C4-2B (cell line): ENCODE results near the gene COL4A5.

ENCODE experiments used
- ZFX ChIP-seq: fragments of 450-650 bp; IDR thresholded peaks from 2 replicates; pipeline ENCODE4 v1.6.1; 2017
- TF ChIP-seq, protein P1 (sequence below): fragments of 450-650 bp; conservative IDR thresholded peaks from 2 replicates; pipeline ENCODE4 v1.5.1; 2017; ENCODE audit warnings: mild to moderate bottlenecking

- TF ChIP-seq, protein P1, sequence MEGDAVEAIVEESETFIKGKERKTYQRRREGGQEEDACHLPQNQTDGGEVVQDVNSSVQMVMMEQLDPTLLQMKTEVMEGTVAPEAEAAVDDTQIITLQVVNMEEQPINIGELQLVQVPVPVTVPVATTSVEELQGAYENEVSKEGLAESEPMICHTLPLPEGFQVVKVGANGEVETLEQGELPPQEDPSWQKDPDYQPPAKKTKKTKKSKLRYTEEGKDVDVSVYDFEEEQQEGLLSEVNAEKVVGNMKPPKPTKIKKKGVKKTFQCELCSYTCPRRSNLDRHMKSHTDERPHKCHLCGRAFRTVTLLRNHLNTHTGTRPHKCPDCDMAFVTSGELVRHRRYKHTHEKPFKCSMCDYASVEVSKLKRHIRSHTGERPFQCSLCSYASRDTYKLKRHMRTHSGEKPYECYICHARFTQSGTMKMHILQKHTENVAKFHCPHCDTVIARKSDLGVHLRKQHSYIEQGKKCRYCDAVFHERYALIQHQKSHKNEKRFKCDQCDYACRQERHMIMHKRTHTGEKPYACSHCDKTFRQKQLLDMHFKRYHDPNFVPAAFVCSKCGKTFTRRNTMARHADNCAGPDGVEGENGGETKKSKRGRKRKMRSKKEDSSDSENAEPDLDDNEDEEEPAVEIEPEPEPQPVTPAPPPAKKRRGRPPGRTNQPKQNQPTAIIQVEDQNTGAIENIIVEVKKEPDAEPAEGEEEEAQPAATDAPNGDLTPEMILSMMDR, result no peak
- no peak for TF ChIP-seq ZFX
Observed at GRCh38 chrX:108704839-108705238, 265.2 kb downstream of the COL4A5 start.
